HG03175 (cell line): ENCODE data around the gene AQP9.

Source experiments
- ATAC-seq: cut with Tn5 transposase; IDR thresholded peaks from one replicate; pipeline ENCODE4 v1.9.1; 2021; ENCODE audit warnings: mild to moderate bottlenecking, moderate library complexity; ENCODE audit not compliant: unreplicated experiment

The AQP9 gene

DNA sequence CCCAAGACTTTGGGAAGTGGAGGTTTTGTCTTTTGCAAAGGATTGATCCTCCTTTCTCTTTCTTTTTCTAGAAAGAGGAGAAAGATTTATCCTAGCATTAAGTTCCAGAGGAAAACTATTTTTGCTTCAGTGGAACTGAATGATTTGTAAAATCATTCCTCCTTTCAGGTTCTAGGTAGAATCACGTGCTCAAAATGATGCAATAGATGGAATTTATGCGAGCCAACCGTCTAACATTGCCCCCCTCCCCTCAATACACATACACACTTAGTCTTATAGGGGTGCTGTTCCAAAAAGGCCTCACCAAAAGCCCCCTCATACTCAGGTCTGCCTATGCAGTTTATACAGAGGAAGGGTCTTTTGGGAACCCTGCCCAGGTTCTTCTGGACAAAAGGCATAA, 85.3 kb downstream of the AQP9 start:
- no peak for ATAC-seq

DNA sequence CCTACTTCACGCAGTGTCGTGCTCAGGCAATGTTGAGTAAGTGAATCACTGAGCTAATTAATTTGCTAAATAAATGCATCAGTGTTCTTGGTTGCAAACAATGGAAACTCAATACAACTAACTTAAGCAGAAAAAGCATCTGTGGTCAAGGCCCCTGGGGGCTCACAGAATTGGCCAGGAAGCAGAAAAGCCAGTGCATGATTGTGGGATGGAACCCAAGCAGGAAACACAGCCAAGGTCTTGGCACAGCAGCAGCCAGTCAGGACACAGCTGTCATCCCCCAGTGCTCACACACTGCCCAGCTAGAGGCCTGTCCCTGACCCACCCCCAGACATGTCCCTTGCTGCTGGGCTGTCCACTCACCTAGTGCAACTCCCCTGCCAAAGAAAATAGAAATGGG, 85.9 kb downstream of the AQP9 start:
- ATAC-seq: no peak

DNA sequence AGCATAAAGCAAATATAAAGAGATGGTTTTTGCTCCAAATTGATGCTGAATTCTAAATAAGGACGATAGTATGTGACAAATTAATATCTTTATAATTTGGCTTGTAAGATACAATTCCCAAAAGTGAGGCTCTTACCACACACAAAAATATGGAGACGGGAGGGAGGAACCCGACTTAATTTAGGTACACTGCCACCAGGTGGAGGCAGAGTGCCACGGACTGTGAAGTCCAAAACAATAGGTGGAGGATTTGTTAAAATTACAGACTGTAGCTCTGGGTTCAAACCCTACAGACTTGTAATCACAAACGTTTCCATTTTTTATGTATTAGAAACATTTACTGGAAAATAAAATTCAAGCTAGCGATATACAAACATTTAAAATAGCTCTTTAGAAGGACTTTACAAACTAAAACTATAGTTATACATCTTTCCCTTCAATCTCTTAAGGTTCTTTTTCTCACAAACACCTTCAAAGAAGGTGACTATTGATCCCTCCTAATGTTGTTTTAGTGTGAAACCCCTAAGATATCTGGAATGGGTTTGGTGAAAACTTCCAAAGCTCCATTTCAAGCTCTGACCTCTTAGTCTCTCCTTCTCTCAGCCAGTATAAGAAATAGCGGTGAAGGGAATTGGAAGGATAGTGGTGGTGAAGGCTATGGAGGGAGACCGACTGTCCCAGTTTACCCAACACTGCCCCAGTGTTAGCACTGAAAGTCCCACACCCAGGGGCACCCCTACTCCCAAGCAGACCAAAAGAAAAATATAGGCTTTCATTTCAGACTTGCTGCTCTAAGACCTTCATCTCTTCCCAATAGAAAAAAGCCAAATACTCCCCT, 89.7 kb downstream of the AQP9 start:
- no peak for ATAC-seq

DNA sequence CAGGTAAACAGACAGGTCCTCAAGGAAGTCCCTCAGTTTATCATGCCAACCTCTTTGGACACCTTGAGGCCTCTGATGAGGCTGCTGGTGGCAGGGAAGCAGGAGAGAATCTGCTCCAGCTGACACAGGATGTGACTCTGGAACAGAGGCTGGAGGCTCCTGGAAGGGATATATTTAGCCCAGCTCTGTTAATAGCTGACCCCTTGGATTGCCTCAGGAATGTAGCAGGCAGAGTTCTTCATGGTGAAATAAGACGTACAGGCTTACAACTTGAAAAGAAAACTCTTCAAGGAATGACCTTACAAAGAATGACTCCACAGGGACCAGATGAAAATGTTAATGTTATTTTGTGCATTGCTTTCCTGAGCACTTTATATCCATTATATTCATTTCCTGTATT, 90.5 kb downstream of the AQP9 start:
- ATAC-seq: no peak

DNA sequence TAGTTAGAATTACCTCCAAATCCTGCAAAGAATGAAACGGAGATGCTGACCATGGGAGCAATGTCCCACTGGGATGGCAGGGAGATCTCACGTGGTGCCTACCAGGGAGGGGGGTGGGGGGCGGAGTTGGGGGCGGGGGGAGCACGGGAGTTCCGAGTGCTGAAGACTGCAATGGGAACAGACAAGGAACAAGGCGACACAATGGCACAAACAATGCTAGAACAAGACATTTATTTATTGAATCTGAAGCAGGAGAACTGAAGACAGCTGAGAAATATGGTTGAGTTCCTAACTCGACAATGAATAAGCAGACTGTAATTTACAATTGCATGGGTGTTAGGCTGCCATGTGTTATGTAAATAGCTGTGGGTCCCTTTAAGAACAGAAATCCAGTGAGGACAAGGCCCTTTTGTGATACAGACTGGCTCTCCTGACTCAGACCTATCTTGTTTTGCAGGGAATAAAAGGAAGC, 91.2 kb downstream of the AQP9 start:
- ATAC-seq: no peak

DNA sequence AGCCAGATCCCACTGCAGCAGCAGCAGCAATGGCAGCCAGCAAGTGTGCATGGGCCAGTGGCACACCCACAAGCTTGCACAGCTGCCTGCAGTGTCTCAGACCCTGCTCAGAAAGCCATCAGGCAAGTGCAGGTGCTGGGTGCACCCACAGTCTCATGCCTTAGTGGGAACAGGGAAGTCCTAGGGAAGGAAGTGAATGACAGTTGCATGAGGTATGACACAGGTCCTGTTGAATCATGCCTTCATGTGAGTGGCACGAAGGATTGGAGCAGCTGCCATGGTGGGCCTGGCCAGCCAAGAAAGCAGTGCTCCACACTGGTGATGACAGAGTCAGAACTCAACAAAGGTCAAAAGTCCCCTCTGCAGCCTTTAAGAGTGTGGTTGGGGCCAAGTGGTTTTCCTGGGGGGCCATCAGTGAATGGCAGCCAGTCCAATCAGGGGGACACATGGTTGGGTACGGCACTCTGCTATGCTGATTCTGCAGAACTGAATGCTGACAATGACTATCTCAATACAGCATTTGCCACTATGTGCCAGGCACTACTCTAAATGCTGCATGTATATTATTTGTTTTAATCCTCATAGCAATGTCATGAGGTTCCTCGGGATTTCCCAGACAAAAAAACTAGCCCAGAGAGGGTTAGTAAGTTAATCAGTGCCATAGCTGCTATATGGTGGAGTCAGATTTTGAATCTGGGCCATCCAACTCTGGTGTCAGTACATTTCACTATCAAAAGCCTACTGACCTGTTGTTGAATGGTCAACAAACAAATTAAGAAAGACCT, 94.3 kb downstream of the AQP9 start:
- no peak for ATAC-seq

DNA sequence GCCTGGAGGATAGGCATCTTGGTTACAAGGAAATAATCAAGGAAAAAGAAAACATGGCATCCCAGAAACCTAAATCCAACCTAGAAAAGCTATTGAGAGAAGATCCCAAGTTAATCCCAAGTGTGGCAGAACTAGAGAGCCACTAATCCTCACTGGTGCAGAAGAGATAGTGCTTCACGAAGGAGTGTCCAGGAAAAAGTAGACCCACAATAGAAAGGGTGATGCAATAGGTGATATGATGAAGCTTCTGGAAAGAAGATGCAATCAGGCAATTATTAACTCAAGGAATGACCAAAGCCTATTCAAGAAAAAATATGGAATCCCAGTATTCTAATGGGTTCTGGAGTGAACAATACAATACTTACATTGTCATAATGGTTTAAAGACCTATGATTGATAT, 95.2 kb downstream of the AQP9 start:
- no peak for ATAC-seq
